ENCODE results near the gene LRRC8D.

DNA sequence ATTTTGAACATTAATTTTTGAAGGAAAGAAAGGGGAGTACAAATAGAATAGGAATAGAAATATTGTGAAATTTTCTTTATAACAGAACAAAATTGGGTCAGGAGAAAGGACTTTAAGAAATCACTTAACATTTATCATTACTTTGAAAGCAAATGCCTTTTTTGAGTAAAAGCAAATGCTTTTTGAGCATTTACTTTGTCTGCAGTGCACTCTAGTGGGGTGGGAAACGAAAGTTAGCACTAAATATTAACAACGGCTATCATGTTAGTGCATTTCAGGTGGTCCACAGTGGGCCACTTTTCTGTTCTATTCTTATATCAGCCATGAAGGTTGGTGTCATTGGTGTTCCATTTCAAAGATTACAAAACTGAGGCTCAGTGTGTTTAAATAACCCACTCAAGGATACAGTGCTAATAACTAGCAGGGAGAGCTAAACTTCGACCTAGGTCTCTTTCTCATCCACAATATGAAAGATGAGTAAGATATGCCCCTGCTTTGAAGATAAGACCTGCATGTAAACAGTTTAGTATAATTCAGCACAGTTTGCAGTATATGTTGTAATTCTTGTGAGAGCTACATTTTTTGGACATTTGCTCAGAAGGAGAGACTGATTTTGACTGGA is 13.4 kb downstream of the LRRC8D start:
- TF ChIP-seq CTCF (conservative IDR thresholded peaks at IDR 0.05; ENCODE audit: low read depth, low read length): no peak
- no peak for TF ChIP-seq EZH2phosphoT487 (IDR thresholded peaks at IDR 0.05; ENCODE audit: borderline replicate concordance, low read length)
- no peak for TF ChIP-seq EZH2 (IDR thresholded peaks at IDR 0.05; ENCODE audit: low read length, unreplicated experiment)
